Activated CD4-positive, alpha-beta T cell treated with anti-CD3 and anti-CD28 coated beads for 1 hour (primary cell): ENCODE data around the gene CPN2.

ENCODE experiments used
- DNase-seq: peaks from one replicate; pipeline ENCODE4 v3.0.0-alpha.2; 2020

The CPN2 gene

GRCh38 chr3:194292331-194292730 lies 58.8 kb downstream of the CPN2 start:
- DNase-seq: no peak
